Activated CD4-positive, alpha-beta memory T cell treated with anti-CD3 and anti-CD28 coated beads for 36 hours (primary cell): ENCODE data around the gene CFAP107. TPM values are rescaled to one million over a fixed set of nuclear protein-coding genes. Genes with fewer than 3 reads are reported as not detected.
"Not testable (repeated sequence)": the region's sequence is repeated elsewhere in the genome, so short reads cannot be mapped to it uniquely, and the experiment has no call there.

Experiments
- CTCF ChIA-PET: fragments of 350-600 bp; sonication (Branson Sonifier 250); formaldehyde crosslinking; loops from one replicate; lab custom pipeline; 2021; ENCODE audit warnings: antibody characterized with exemption, inconsistent platforms; lab: Charles Lee
- POLR2A ChIA-PET: fragments of 350-600 bp; sonication (Branson Sonifier 250); formaldehyde crosslinking; loops from one replicate; lab custom pipeline; 2021; ENCODE audit warnings: antibody characterized with exemption; lab: Charles Lee
- DNase-seq: peaks from one replicate; pipeline ENCODE4 v3.0.0-alpha.2; 2020
- H3K27ac Mint-ChIP-seq: one replicate; pipeline ENCODE4 v1.8.0; 2021; ENCODE audit warnings: mixed read lengths
- H3K27me3 Mint-ChIP-seq: one replicate; pipeline ENCODE4 v1.8.0; 2021; ENCODE audit warnings: mixed read lengths
- H3K36me3 Mint-ChIP-seq: one replicate; pipeline ENCODE4 v1.8.0; 2021; ENCODE audit warnings: mixed read lengths
- H3K4me1 Mint-ChIP-seq: one replicate; pipeline ENCODE4 v1.8.0; 2021; ENCODE audit warnings: low read depth, mixed read lengths
- H3K4me3 Mint-ChIP-seq: one replicate; pipeline ENCODE4 v1.8.0; 2021; ENCODE audit warnings: mild to moderate bottlenecking, mixed read lengths
- H3K9me3 Mint-ChIP-seq: one replicate; pipeline ENCODE4 v1.8.0; 2021; ENCODE audit warnings: mixed read lengths
- intact Hi-C: fragments of 100-400 bp; cut with micrococcal nuclease; formaldehyde crosslinking; loops from one replicate; pipeline ENCODE4 v1.15.1; 2023
- total RNA-seq, 2 experiments: library from RNA; stranded (reverse); gene quantifications; one replicate each; pipeline ENCODE4 v1.2.3, GENCODE V29; 2021

The CFAP107 gene, protein sequence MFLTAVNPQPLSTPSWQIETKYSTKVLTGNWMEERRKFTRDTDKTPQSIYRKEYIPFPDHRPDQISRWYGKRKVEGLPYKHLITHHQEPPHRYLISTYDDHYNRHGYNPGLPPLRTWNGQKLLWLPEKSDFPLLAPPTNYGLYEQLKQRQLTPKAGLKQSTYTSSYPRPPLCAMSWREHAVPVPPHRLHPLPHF
- total RNA-seq = not detected

DNA sequence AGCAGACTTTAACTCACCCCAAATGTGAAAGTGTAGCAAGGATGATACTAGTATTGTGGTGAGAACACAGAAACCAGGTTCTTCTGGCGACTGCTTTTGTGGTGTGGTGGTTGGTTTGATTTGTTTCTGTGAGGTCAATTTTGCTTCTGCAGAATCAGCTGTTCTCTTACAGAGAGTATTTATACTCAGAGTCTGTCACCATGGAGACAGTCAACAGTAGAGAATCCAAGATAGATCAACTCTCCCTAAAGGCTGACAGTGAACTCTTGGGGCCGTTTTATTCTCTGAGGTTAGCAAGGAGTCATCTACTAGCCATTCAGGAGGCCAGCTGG, at the start of gene CFAP107:
Gene CFAP107 (plus strand): TSS at position 209 of the 332 bp plus-strand sequence. CDS start 231 bp downstream, outside the sequence.
- peaks cover 33% of the 10 kb centered on the region for H3K27me3 Mint-ChIP-seq
- intact Hi-C loops = no loop called here
- CTCF ChIA-PET = no interaction called here

DNA sequence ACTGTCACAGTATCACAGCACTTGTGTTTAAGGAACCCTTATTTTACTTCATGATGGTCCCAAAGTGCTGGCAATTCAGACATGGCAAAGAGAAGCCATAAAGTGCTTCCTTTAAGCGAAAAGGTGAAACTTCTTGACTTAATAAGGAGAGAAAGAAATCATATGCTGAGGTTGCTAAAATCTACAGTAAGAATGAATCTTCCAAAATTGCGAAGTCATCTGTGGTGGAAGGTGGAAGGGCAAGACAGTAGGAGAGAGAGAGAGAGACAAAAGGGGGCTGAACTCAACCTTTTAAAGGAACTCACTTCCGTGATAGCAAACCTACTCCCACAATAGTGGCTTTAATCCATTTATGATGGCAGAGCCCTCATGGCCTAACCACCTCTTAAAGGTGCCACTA, 49.3 kb upstream of the CFAP107 start:
- Mint-ChIP-seq H3K27ac (no peak overlapping the region), H3K4me1 (no peaks in the 10 kb centered on the region), H3K4me3 (no peak overlapping the region), H3K9me3 (no peaks in the 10 kb centered on the region), H3K27me3 (peaks cover 18% of the 10 kb centered on the region), H3K36me3 (no peaks in the 10 kb centered on the region)
- ChIA-PET CTCF (no interaction called here), POLR2A (no interaction called here)
- intact Hi-C loops = no loop called here
- no peak for DNase-seq

More for the DNA sequence above, at the start of gene CFAP107:
- no peak within 1 kb of the TSS for H3K27ac Mint-ChIP-seq
- H3K4me3 Mint-ChIP-seq = no peak within 1 kb of the TSS
- peaks cover 28% of the 10 kb centered on the region for H3K9me3 Mint-ChIP-seq
- peaks cover 6% of the 10 kb centered on the region for H3K36me3 Mint-ChIP-seq
- no peaks in the 10 kb centered on the region for H3K4me1 Mint-ChIP-seq
- DNase-seq = peak; percentile 10
- POLR2A ChIA-PET = no interaction called here

DNA sequence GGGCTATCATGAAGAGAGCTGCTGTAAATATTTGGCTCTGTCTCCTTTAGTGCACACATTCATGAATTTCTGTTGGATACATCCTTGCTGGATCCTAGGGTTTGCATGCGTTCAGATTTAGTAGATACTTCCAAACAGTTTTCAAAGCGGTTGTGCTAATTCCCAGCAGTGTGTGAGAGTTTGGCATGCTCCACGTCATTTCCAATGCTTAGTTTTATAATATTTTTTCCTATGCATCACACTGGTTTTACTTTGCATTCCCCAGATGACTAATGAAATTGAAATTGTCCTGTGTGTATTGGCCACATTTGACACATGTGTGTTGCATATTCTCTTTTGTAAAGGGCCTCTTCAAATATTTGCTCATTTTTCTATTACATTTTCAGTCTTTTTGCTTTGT, 48.6 kb upstream of the CFAP107 start:
- ChIA-PET CTCF (no interaction called here), POLR2A (no interaction called here)
- Mint-ChIP-seq H3K36me3 (no peaks in the 10 kb centered on the region), H3K4me1 (no peaks in the 10 kb centered on the region), H3K9me3 (no peaks in the 10 kb centered on the region), H3K27me3 (peaks cover 18% of the 10 kb centered on the region), H3K27ac (no peak overlapping the region), H3K4me3 (no peak overlapping the region)
- DNase-seq = no peak
- intact Hi-C loops = no loop called here

DNA sequence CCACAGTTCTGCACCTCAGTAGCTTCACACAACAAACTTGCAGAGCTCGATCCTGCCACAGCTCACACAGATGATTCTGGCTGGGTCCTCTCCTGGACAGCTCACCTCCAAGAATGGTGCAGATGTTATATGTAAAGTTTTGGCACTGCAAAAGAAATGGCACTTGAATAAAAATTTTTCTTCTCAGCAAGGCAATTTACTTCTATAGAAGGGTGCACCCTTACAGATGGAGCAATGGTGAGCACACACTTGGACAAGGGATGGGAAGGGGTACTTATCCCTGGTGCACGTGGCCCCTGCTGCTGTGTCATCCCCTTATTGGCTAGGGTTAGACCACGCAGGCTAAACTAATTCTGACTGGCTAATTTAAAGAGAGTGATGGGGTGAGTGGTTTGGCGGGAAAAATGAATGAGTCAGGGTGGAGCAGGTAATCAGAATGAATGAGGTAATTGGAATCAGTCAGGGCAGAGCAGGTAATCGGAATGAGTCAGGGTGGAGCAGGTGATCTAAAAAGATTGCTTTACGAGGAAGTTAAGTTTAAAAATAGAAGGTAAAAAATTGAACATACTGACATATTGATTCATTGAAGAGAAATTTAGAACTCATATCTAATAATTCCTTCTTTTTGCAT, 42.1 kb upstream of the CFAP107 start:
- Mint-ChIP-seq H3K4me1 (no peaks in the 10 kb centered on the region), H3K27ac (no peak overlapping the region), H3K27me3 (peaks cover 12% of the 10 kb centered on the region), H3K4me3 (no peak overlapping the region), H3K36me3 (peaks cover 2% of the 10 kb centered on the region), H3K9me3 (peaks cover 25% of the 10 kb centered on the region)
- ChIA-PET POLR2A (no interaction called here), CTCF (interaction anchor here (1.0 kb wide), 1 partner anchor 45 kb away, joined by 3 read pairs; no protein-coding TSS in a partner anchor)
- DNase-seq = no peak
- intact Hi-C loops = no loop called here

DNA sequence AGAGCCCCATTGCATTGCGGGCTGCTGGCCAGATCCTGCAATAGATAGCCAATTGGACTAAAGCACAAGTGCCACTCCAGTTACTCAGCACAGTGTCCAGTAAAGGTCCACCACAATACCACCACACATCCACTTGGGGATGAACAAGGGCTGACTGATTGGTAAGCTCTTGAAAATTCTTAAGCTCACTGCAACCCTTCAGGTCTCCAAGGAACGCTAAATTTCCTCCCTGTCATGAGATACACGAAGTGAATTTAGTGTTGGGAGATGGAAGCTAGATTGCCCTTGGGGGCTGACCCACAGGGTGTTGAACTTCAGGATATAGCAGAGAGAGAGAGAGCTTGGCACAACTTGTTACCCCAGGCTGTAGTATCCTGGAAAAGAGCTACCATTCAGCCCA, 39.9 kb upstream of the CFAP107 start:
- H3K4me1 Mint-ChIP-seq = no peaks in the 10 kb centered on the region
- peaks cover 3% of the 10 kb centered on the region for H3K27me3 Mint-ChIP-seq
- H3K4me3 Mint-ChIP-seq = no peak overlapping the region
- H3K36me3 Mint-ChIP-seq = peaks cover 2% of the 10 kb centered on the region
- intact Hi-C loops = no loop called here
- CTCF ChIA-PET = no interaction called here
- no peak for DNase-seq
- no peak overlapping the region for H3K27ac Mint-ChIP-seq
- POLR2A ChIA-PET = no interaction called here
- H3K9me3 Mint-ChIP-seq = peaks cover 25% of the 10 kb centered on the region

DNA sequence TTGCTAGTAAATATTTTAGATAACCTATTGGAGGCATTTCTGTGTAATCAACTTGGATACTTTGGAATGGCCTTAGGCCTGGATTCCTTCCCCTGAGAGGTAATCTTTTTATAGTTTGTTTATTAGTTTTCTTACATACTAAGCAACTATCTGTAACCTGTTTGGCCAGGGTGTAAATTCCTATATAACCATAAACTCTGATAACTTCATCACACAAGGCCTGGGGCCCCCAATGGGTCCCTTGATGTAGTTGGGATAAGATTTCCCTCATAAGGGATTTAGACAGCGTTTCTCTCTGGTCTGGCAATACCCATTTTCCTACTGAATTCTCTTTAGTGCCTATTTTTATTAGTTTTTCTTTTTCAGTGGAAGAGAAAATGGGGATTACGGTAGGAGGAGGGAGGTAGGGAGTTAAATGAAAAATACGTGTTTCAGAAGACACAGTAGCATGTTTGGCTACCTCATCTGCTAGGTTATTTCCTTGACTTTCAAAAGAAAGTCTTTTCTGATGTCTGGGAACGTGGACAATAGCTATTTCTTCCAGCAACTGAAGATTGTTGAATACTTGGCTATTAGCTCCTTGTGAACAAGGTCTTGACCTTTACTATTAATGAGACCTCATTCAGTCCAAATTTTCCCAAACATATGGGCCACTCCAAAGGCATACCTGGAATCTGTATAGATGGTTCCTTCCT, 37.5 kb upstream of the CFAP107 start:
- peaks cover 3% of the 10 kb centered on the region for H3K27me3 Mint-ChIP-seq
- POLR2A ChIA-PET = no interaction called here
- CTCF ChIA-PET = no interaction called here
- H3K36me3 Mint-ChIP-seq = peaks cover 2% of the 10 kb centered on the region
- peaks cover 16% of the 10 kb centered on the region for H3K9me3 Mint-ChIP-seq
- no peak overlapping the region for H3K4me3 Mint-ChIP-seq
- H3K4me1 Mint-ChIP-seq = no peaks in the 10 kb centered on the region
- H3K27ac Mint-ChIP-seq = no peak overlapping the region
- intact Hi-C loops = no loop called here
- DNase-seq = no peak

DNA sequence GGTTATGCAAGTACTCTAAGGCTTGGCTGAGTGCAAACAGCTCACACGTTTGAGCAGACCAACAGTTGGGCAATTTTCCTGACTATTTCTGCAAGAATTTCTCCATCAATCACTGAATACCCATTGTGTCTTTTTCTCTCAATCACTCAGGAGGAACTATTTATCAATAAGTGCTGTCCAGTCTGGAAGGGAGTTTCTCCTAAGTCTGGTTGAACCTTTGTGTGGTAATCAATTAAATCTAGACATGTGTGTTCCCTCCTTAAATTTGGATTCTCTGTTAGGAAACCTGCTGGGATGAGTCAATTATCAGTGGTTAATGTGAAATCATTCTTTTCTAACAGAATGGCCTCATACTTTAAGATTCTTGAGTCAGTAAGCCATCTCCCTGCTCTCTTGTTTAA, 36.9 kb upstream of the CFAP107 start:
- H3K9me3 Mint-ChIP-seq = peaks cover 11% of the 10 kb centered on the region
- POLR2A ChIA-PET = no interaction called here
- intact Hi-C loops = no loop called here

DNA sequence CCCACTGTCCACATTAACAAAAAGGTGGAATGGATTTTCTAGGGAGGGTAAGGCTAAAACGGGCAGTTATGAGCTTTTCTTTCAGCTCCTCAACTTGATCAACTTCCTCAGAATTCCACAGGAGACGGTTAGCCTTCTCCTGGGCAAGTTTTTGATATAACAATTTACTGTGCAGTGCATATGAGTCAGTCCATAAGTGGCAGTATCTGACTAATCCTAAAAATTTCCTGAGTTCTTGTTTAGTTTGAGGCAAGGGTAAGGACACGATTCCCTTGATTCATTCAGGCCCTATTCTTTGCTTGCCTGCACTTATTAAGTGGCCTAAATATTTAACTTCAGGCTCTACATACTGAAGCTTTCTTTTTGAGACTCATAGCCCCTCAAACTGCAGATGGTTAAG, 36.3 kb upstream of the CFAP107 start:
- Mint-ChIP-seq H3K27ac (no peak overlapping the region), H3K36me3 (no peaks in the 10 kb centered on the region), H3K4me3 (no peak overlapping the region), H3K4me1 (no peaks in the 10 kb centered on the region), H3K27me3 (peaks cover 7% of the 10 kb centered on the region), H3K9me3 (peaks cover 5% of the 10 kb centered on the region)
- intact Hi-C loops = no loop called here
- CTCF ChIA-PET = no interaction called here
- DNase-seq = no peak
- POLR2A ChIA-PET = no interaction called here

More for the DNA sequence above, 36.9 kb upstream of the CFAP107 start:
- Mint-ChIP-seq H3K27ac (no peak overlapping the region), H3K4me1 (no peaks in the 10 kb centered on the region), H3K27me3 (peaks cover 7% of the 10 kb centered on the region), H3K36me3 (peaks cover under 1% of the 10 kb centered on the region), H3K4me3 (no peak overlapping the region)
- CTCF ChIA-PET = no interaction called here
- DNase-seq = no peak

DNA sequence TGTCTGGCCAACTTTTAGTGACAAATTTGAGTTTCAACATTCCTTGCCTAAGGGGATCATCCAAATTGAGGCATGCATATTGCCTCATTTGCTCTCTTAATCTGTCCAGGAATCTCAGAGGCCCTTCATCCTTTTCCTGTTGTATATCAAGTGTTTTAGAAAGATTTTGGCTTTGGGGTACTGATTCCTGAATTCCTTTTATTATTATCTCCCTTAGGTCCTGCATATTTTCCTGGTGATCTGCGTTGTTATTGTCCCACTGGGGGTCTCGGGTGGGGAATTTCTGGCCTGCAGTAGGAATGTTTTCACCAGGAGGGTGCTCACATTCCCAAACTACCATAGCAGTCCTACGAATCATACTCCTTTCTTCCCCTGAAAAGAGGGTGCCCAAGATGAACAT, 34.5 kb upstream of the CFAP107 start:
- DNase-seq = no peak
- H3K4me1 Mint-ChIP-seq = no peaks in the 10 kb centered on the region
- H3K9me3 Mint-ChIP-seq = no peaks in the 10 kb centered on the region
- H3K4me3 Mint-ChIP-seq = no peak overlapping the region
- intact Hi-C loops = no loop called here
- ChIA-PET POLR2A (no interaction called here), CTCF (no interaction called here)
- H3K27me3 Mint-ChIP-seq = peaks cover 14% of the 10 kb centered on the region
- no peak overlapping the region for H3K27ac Mint-ChIP-seq
- no peaks in the 10 kb centered on the region for H3K36me3 Mint-ChIP-seq

DNA sequence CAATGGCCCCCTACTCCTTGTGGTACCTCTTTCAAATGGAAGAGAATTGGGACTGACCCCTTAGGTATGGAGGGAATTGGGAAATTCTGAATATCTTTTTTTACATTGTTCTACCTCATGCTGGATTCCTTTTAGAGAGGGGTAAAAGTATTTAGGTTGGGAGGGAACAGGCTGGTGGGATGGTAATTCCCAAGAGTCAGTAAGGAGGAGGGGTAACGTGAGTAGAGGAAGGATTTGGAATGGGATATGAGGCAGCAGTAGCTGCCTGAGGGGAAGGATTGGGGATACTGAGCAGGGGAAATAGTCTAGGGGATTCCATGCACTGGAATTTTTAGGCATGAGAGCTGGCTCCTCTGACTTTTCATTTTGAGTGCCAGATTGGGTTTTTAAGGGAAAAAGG, 33.9 kb upstream of the CFAP107 start:
- no peaks in the 10 kb centered on the region for H3K4me1 Mint-ChIP-seq
- no peak overlapping the region for H3K4me3 Mint-ChIP-seq
- H3K27ac Mint-ChIP-seq = no peak overlapping the region
- H3K9me3 Mint-ChIP-seq = no peaks in the 10 kb centered on the region
- POLR2A ChIA-PET = no interaction called here
- no peak for DNase-seq
- intact Hi-C loops = no loop called here
- H3K36me3 Mint-ChIP-seq = no peaks in the 10 kb centered on the region
- CTCF ChIA-PET = no interaction called here
- peaks cover 14% of the 10 kb centered on the region for H3K27me3 Mint-ChIP-seq

DNA sequence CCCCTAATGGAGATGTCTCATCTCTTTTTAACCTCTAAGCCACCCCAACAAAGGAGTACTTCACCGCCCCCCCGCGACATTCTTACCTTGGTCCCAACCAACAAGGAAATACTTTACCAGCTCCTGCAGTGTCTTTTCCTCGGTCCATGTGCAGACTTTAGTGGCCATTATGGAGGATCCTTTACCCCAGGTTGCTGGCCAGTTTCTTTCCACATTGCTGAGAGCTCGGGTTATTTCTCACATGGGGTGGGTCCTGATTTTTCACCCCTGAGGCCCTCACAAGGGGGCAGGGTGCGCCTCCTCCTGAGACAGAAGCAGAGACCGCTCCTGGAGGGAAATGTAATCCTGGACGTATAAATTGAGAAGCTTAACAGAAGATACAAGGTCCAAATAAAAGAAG, 33.1 kb upstream of the CFAP107 start:
- Mint-ChIP-seq H3K27ac (no peak overlapping the region), H3K4me1 (no peaks in the 10 kb centered on the region), H3K36me3 (no peaks in the 10 kb centered on the region), H3K27me3 (peaks cover 14% of the 10 kb centered on the region), H3K4me3 (no peak overlapping the region), H3K9me3 (no peaks in the 10 kb centered on the region)
- no peak for DNase-seq
- ChIA-PET POLR2A (no interaction called here), CTCF (no interaction called here)
- intact Hi-C loops = no loop called here

DNA sequence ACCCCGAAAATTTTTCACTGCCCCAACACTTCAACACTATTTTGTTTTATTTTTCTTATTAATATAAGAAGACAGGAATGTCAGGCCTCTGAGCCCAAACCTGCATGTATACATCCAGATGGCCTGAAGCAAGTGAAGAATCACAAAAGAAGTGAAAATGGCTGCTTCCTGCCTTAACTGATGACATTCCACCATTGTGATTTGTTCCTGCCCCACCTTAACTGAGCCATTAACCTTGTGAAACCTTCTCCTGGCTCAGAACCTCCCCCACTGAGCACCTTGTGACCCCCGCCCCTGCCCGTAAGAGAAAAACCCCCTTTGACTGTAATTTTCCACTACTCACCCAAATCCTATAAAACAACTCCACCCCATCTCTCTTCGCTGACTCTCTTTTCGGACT, 32.3 kb upstream of the CFAP107 start:
- CTCF ChIA-PET, H3K27ac Mint-ChIP-seq, DNase-seq, H3K4me1 Mint-ChIP-seq, H3K36me3 Mint-ChIP-seq, H3K9me3 Mint-ChIP-seq, intact Hi-C loops, POLR2A ChIA-PET, H3K4me3 Mint-ChIP-seq: not testable (repeated sequence)
- peaks cover 14% of the 10 kb centered on the region for H3K27me3 Mint-ChIP-seq
